ENCODE data around the gene SCAF4.

DNA sequence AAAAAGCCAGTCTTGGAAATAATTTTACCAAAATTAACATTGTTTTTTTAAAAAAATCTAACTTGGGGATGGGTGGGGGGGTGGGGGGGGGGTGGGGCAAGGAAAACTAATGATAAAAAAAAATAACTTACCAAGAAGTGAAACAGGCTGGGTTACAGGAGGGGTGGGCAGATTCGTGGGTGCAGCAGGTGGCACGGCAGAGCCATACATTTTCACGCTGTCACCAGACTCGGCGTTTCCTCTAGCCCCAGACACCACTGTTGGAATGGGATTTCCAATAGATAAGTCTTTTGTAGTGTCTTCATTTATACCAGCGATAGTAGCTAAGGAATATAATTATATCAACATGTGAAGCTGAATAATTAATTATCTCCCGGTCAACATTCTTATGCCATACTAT is 47.0 kb downstream of the SCAF4 start:
- TF ChIP-seq, protein P1, sequence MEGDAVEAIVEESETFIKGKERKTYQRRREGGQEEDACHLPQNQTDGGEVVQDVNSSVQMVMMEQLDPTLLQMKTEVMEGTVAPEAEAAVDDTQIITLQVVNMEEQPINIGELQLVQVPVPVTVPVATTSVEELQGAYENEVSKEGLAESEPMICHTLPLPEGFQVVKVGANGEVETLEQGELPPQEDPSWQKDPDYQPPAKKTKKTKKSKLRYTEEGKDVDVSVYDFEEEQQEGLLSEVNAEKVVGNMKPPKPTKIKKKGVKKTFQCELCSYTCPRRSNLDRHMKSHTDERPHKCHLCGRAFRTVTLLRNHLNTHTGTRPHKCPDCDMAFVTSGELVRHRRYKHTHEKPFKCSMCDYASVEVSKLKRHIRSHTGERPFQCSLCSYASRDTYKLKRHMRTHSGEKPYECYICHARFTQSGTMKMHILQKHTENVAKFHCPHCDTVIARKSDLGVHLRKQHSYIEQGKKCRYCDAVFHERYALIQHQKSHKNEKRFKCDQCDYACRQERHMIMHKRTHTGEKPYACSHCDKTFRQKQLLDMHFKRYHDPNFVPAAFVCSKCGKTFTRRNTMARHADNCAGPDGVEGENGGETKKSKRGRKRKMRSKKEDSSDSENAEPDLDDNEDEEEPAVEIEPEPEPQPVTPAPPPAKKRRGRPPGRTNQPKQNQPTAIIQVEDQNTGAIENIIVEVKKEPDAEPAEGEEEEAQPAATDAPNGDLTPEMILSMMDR (IDR thresholded peaks at IDR 0.05) = no peak
- no peak for TF ChIP-seq EZH2 (IDR thresholded peaks at IDR 0.05)
